ENCODE results near the gene NUP37. TPM values are rescaled to one million over a fixed set of nuclear protein-coding genes. Genes with fewer than 3 reads are reported as not detected.
A peak's percentile ranks its signal among the peaks of the same experiment; 100 is the strongest.

The NUP37 gene
- total and polyA plus RNA-seq, 2 of the 8 experiments (the other 6 are each of a cell fraction or from before 2014, with no cell fraction given) = 53.5 to 71.0 TPM

- TF ChIP-seq TBP (IDR thresholded peaks at IDR 0.05; ENCODE audit: low read depth, low read length) = peak; percentile 18; the same call in 1 of the 2 replicates
- no peak for TF ChIP-seq TAF7 (optimal IDR thresholded peaks at IDR 0.05; ENCODE audit: borderline replicate concordance, low read depth, low read length)
- TF ChIP-seq CBX8 (IDR thresholded peaks at IDR 0.05; ENCODE audit: borderline replicate concordance, low read depth, low read length) = no peak
- peak; percentile 8 for TF ChIP-seq NANOG (IDR thresholded peaks at IDR 0.05; ENCODE audit: insufficient read depth, low read depth, low read length, poor library complexity, severe bottlenecking)
- TF ChIP-seq TEAD4 (IDR thresholded peaks at IDR 0.05; ENCODE audit: low read depth, low read length) = no peak
Measured at GRCh38 chr12:102061560-102062418, 58.1 kb downstream of the NUP37 start, which contains the start of gene WASHC3 (continued).
